ENCODE measurements around the gene TTLL11. TPM values are rescaled to one million over a fixed set of nuclear protein-coding genes. Genes with fewer than 3 reads are reported as not detected.

Gene TTLL11, protein sequence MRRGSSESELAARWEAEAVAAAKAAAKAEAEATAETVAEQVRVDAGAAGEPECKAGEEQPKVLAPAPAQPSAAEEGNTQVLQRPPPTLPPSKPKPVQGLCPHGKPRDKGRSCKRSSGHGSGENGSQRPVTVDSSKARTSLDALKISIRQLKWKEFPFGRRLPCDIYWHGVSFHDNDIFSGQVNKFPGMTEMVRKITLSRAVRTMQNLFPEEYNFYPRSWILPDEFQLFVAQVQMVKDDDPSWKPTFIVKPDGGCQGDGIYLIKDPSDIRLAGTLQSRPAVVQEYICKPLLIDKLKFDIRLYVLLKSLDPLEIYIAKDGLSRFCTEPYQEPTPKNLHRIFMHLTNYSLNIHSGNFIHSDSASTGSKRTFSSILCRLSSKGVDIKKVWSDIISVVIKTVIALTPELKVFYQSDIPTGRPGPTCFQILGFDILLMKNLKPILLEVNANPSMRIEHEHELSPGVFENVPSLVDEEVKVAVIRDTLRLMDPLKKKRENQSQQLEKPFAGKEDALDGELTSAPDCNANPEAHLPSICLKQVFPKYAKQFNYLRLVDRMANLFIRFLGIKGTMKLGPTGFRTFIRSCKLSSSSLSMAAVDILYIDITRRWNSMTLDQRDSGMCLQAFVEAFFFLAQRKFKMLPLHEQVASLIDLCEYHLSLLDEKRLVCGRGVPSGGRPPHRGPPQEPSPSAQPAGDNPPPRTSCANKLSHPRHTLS
- polyA plus RNA-seq, result 8.0 and 8.4 TPM in 2 replicates
- 24.8 and 29.5 TPM in 2 replicates for polyA minus RNA-seq

DNA sequence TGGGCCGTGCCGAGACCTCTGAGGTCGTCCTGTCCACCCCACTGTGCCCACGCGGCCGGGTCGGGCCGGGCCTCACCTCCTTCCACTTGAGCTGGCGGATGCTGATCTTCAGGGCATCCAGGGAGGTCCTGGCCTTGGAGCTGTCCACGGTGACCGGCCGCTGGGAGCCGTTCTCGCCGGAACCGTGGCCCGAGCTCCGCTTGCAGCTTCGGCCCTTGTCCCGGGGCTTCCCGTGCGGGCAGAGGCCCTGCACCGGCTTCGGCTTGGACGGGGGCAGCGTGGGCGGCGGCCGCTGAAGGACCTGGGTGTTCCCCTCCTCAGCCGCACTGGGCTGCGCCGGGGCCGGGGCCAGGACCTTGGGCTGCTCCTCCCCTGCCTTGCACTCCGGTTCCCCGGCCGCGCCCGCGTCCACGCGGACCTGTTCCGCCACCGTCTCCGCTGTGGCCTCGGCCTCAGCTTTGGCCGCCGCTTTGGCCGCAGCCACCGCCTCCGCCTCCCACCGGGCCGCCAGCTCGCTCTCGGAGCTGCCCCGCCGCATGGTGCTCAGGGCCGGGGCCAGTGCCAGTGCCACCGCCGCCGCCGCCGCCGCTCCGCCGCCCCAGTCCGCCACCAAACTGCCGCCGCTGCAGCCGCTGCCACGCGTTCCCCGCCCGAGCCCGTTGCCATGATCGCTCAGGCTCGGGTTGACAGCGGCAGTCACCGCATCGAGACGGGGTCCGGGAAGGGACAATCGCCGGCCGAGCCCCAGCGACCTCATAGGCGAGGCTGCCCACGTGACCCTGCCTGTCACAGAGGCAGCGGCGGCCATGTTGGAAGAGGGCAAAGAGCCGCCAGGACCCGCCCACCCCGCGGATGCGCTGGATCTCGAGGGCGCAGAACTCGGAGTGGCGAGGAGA is at the start of gene TTLL11:
TSS of gene TTLL11 (minus strand) at position 698 of the 896 bp plus-strand sequence. CDS start at position 538, 160 bp downstream.
- peak within 1 kb of the TSS; percentile 99 for H3K4me3 ChIP-seq (ENCODE audit: low read length)
- no peaks in the 10 kb centered on the region for H3K9me3 ChIP-seq (ENCODE audit: low read length)
- no peaks in the 10 kb centered on the region for H3K36me3 ChIP-seq (ENCODE audit: insufficient read depth, low read length)
- peak within 1 kb of the TSS; percentile 79 for H3K9ac ChIP-seq (ENCODE audit: low read length)
- H4K20me1 ChIP-seq (ENCODE audit: insufficient read depth), result no peaks in the 10 kb centered on the region
- no peak within 1 kb of the TSS for H3K27ac ChIP-seq (ENCODE audit: low read length)
- peaks cover 22% of the 10 kb centered on the region for H3K79me2 ChIP-seq (replicated peaks; ENCODE audit: insufficient read depth, low read length)
- H3K4me2 ChIP-seq (ENCODE audit: low read length), result peak within 1 kb of the TSS; percentile 96
- H3K27me3 ChIP-seq (ENCODE audit: insufficient read depth, low read depth, low read length), result peaks cover 9% of the 10 kb centered on the region
- H3F3A ChIP-seq (ENCODE audit: insufficient read depth, low read length, poor library complexity, severe bottlenecking), result no peaks in the 10 kb centered on the region
- H2AFZ ChIP-seq (ENCODE audit: low read depth, low read length), result peak within 1 kb of the TSS; percentile 67
- peak; percentile 86 for TF ChIP-seq POLR2AphosphoS5 (IDR thresholded peaks at IDR 0.05)
- peak; percentile 48 for TF ChIP-seq SMC3 (conservative IDR thresholded peaks at IDR 0.05; ENCODE audit: poor library complexity)
- TF ChIP-seq RAD21 (conservative IDR thresholded peaks at IDR 0.05), result no peak
- TF ChIP-seq EP300 (conservative IDR thresholded peaks at IDR 0.05; ENCODE audit: poor library complexity, severe bottlenecking), result peak; percentile 76
- peak; percentile 98 for TF ChIP-seq MXI1 (conservative IDR thresholded peaks at IDR 0.05; ENCODE audit: poor library complexity, severe bottlenecking)
- no peaks in the 10 kb centered on the region for H3K9me2 ChIP-seq (ENCODE audit: insufficient read depth, low read length)

GRCh38 chr9:122141671-122142070 is 48.6 kb upstream of the TTLL11 start:
- TF ChIP-seq EP300 (conservative IDR thresholded peaks at IDR 0.05; ENCODE audit: poor library complexity, severe bottlenecking), result no peak
- peaks cover 10% of the 10 kb centered on the region for H3K36me3 ChIP-seq (ENCODE audit: insufficient read depth, low read length)
- no peaks in the 10 kb centered on the region for H3K9me2 ChIP-seq (ENCODE audit: insufficient read depth, low read length)
- H3K79me2 ChIP-seq (replicated peaks; ENCODE audit: insufficient read depth, low read length), result no peaks in the 10 kb centered on the region
- no peak overlapping the region for H3K4me2 ChIP-seq (ENCODE audit: low read length)
- H4K20me1 ChIP-seq (ENCODE audit: insufficient read depth), result no peaks in the 10 kb centered on the region
- no peak overlapping the region for H3K4me3 ChIP-seq (ENCODE audit: low read length)
- H3K27ac ChIP-seq (ENCODE audit: low read length), result no peak overlapping the region
- H3K9me3 ChIP-seq (ENCODE audit: low read length), result no peaks in the 10 kb centered on the region
- H3K27me3 ChIP-seq (ENCODE audit: insufficient read depth, low read depth, low read length), result peaks cover 17% of the 10 kb centered on the region
- no peak overlapping the region for H2AFZ ChIP-seq (ENCODE audit: low read depth, low read length)
- H3K9ac ChIP-seq (ENCODE audit: low read length), result no peak overlapping the region
- H3F3A ChIP-seq (ENCODE audit: insufficient read depth, low read length, poor library complexity, severe bottlenecking), result no peaks in the 10 kb centered on the region

GRCh38 chr9:122140368-122141193 is 47.5 kb upstream of the TTLL11 start:
- no peaks in the 10 kb centered on the region for H3F3A ChIP-seq (ENCODE audit: insufficient read depth, low read length, poor library complexity, severe bottlenecking)
- no peak overlapping the region for H3K27ac ChIP-seq (ENCODE audit: low read length)
- H3K9me3 ChIP-seq (ENCODE audit: low read length), result no peaks in the 10 kb centered on the region
- H3K9me2 ChIP-seq (ENCODE audit: insufficient read depth, low read length), result no peaks in the 10 kb centered on the region
- H3K4me2 ChIP-seq (ENCODE audit: low read length), result no peak overlapping the region
- peaks cover 25% of the 10 kb centered on the region for H3K27me3 ChIP-seq (ENCODE audit: insufficient read depth, low read depth, low read length)
- H2AFZ ChIP-seq (ENCODE audit: low read depth, low read length), result no peak overlapping the region
- peaks cover 10% of the 10 kb centered on the region for H3K36me3 ChIP-seq (ENCODE audit: insufficient read depth, low read length)
- no peaks in the 10 kb centered on the region for H3K79me2 ChIP-seq (replicated peaks; ENCODE audit: insufficient read depth, low read length)
- no peak overlapping the region for H3K4me3 ChIP-seq (ENCODE audit: low read length)
- H3K9ac ChIP-seq (ENCODE audit: low read length), result no peak overlapping the region
- H4K20me1 ChIP-seq (ENCODE audit: insufficient read depth), result no peaks in the 10 kb centered on the region
- TF ChIP-seq POLR2AphosphoS5 (IDR thresholded peaks at IDR 0.05) (no peak), MXI1 (conservative IDR thresholded peaks at IDR 0.05; ENCODE audit: poor library complexity, severe bottlenecking) (no peak), RAD21 (conservative IDR thresholded peaks at IDR 0.05) (no peak), EP300 (conservative IDR thresholded peaks at IDR 0.05; ENCODE audit: poor library complexity, severe bottlenecking) (no peak), TAF1 (IDR thresholded peaks at IDR 0.05; ENCODE audit: low read depth) (no peak), SMC3 (conservative IDR thresholded peaks at IDR 0.05; ENCODE audit: poor library complexity) (no peak), CTCF (IDR thresholded peaks at IDR 0.05; ENCODE audit: poor library complexity, severe bottlenecking) (no peak), EZH2 (IDR thresholded peaks at IDR 0.05; ENCODE audit: borderline replicate concordance, insufficient read depth, low read length, poor library complexity, severe bottlenecking) (no peak)
- TF ChIP-seq, protein P1, sequence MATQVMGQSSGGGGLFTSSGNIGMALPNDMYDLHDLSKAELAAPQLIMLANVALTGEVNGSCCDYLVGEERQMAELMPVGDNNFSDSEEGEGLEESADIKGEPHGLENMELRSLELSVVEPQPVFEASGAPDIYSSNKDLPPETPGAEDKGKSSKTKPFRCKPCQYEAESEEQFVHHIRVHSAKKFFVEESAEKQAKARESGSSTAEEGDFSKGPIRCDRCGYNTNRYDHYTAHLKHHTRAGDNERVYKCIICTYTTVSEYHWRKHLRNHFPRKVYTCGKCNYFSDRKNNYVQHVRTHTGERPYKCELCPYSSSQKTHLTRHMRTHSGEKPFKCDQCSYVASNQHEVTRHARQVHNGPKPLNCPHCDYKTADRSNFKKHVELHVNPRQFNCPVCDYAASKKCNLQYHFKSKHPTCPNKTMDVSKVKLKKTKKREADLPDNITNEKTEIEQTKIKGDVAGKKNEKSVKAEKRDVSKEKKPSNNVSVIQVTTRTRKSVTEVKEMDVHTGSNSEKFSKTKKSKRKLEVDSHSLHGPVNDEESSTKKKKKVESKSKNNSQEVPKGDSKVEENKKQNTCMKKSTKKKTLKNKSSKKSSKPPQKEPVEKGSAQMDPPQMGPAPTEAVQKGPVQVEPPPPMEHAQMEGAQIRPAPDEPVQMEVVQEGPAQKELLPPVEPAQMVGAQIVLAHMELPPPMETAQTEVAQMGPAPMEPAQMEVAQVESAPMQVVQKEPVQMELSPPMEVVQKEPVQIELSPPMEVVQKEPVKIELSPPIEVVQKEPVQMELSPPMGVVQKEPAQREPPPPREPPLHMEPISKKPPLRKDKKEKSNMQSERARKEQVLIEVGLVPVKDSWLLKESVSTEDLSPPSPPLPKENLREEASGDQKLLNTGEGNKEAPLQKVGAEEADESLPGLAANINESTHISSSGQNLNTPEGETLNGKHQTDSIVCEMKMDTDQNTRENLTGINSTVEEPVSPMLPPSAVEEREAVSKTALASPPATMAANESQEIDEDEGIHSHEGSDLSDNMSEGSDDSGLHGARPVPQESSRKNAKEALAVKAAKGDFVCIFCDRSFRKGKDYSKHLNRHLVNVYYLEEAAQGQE (IDR thresholded peaks at IDR 0.05; ENCODE audit: borderline replicate concordance), result no peak
